MM.1S (cell line): ENCODE data around the gene RPL11.

ENCODE experiments used
- DNase-seq: peaks from one replicate; pipeline ENCODE4 v3.0.0-alpha.2; 2015
- H2AFZ ChIP-seq: fragments of 300-600 bp; sonication (generic); 2 replicates; pipeline ENCODE4 v1.6.0; 2016; ENCODE audit warnings: antibody characterized with exemption, low read length
- H3F3A ChIP-seq: fragments of 300-600 bp; sonication (generic); 2 replicates; pipeline ENCODE4 v1.6.1; 2016; ENCODE audit warnings: mild to moderate bottlenecking, antibody characterized with exemption, low read length, moderate library complexity, mixed read lengths; ENCODE audit not compliant: insufficient read depth
- H3K27ac ChIP-seq: fragments of 300-600 bp; sonication (generic); 2 replicates; pipeline ENCODE4 v1.5.1; 2016; ENCODE audit warnings: mild to moderate bottlenecking, low read length
- H3K27me3 ChIP-seq: fragments of 300-600 bp; sonication (generic); replicated peaks from 2 replicates; pipeline ENCODE4 v1.6.0; 2016; ENCODE audit warnings: low read length; ENCODE audit not compliant: insufficient read depth
- H3K36me3 ChIP-seq: fragments of 300-600 bp; sonication (generic); replicated peaks from 2 replicates; pipeline ENCODE4 v1.6.1; 2016; ENCODE audit warnings: mild to moderate bottlenecking, low read length, mixed read lengths; ENCODE audit not compliant: insufficient read depth
- H3K4me1 ChIP-seq: fragments of 300-600 bp; sonication (generic); 2 replicates; pipeline ENCODE4 v1.6.1; 2016; ENCODE audit warnings: low read length, mixed read lengths
- H3K4me2 ChIP-seq: fragments of 300-600 bp; sonication (generic); 2 replicates; pipeline ENCODE4 v1.6.0; 2016; ENCODE audit warnings: low read depth, low read length
- H3K4me3 ChIP-seq: fragments of 300-600 bp; sonication (generic); 2 replicates; pipeline ENCODE4 v1.5.1; 2016; ENCODE audit warnings: low read length, mixed read lengths
- H3K79me2 ChIP-seq: fragments of 300-600 bp; sonication (generic); 2 replicates; pipeline ENCODE4 v1.6.1; 2016; ENCODE audit warnings: mixed run types, low read length, mixed read lengths
- H3K9ac ChIP-seq: fragments of 300-600 bp; sonication (generic); 2 replicates; pipeline ENCODE4 v1.6.1; 2016; ENCODE audit warnings: low read length, mixed read lengths
- H3K9me2 ChIP-seq: fragments of 300-600 bp; sonication (generic); replicated peaks from 2 replicates; pipeline ENCODE4 v1.6.1; 2016; ENCODE audit warnings: mild to moderate bottlenecking, low read length, mixed read lengths; ENCODE audit not compliant: insufficient read depth
- H3K9me3 ChIP-seq: fragments of 300-600 bp; sonication (generic); replicated peaks from 2 replicates; pipeline ENCODE4 v1.6.1; 2016; ENCODE audit warnings: mild to moderate bottlenecking, low read length, mixed read lengths; ENCODE audit not compliant: insufficient read depth
- H4K20me1 ChIP-seq: fragments of 300-600 bp; sonication (generic); 2 replicates; pipeline ENCODE4 v1.6.1; 2016; ENCODE audit warnings: mild to moderate bottlenecking, low read length, moderate library complexity, mixed read lengths; ENCODE audit not compliant: insufficient read depth
- EZH2 ChIP-seq: fragments of 300-600 bp; sonication (generic); optimal IDR thresholded peaks from 2 replicates; pipeline ENCODE3; 2017; ENCODE audit warnings: low read depth, mild to moderate bottlenecking, antibody characterized with exemption, low read length, mixed read lengths
- EZH2phosphoT487 ChIP-seq: fragments of 300-600 bp; sonication (generic); IDR thresholded peaks from 2 replicates; pipeline ENCODE4 v1.6.1; 2018; ENCODE audit warnings: antibody characterized with exemption, low read length
- TF ChIP-seq, protein P1 (sequence below): fragments of 300-600 bp; sonication (generic); IDR thresholded peaks from 2 replicates; pipeline ENCODE4 v1.5.1; 2016; ENCODE audit warnings: antibody characterized with exemption, low read length, mixed read lengths

Gene RPL11

DNA sequence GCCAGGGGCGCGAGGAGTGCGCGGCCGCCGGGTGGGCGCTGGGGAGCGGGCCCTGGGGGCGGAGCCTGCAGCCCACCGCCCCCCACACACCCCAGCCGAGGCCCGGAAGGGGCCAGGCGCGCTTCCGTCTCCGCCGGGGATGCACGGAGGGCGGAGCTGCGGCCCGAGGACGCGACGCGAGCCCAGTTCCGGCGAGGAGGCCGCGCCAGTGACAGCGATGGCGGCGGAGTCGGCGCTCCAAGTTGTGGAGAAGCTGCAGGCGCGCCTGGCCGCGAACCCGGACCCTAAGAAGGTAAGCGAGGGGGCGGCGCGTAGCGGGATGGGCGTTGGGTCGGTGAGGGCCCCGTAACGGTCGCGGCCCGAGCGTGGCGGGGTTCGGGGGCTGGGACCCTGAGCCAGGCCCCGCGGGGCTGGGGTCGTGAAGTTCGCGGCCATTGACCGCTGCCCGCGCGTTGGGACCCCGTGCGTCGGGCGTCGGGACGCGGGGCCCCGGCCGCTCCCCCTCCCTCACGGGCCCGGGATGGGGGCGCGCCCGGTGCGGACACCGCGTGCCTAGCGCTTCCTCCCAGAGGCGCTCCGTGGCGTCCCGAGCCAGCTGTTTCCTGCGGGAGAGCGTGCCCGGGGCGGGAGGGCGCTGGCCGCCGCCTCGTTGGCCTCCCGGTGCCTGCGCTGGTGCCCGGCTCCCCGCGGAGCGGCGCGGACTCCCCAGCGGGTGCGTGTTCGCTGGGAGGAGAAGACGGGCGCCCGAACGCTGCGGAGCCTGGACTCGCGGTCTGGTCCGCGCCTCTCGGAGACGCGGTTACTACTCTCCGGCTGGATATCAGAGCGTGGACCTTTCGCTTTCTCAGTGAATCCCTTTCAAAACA lies 51.9 kb downstream of the RPL11 start, which contains the start of gene ELOA:
ELOA (plus strand) TSS at position 185 of the 866 bp plus-strand sequence; CDS start at position 218, 33 bp downstream.
- no peaks in the 10 kb centered on the region for H3K4me1 ChIP-seq
- peak within 1 kb of the TSS; percentile 71 for H2AFZ ChIP-seq
- H3K4me2 ChIP-seq, result peak within 1 kb of the TSS; percentile 88
- no peaks in the 10 kb centered on the region for H3K9me3 ChIP-seq
- peak; percentile 81 for DNase-seq
- peak within 1 kb of the TSS; percentile 75 for H3K4me3 ChIP-seq
- H3K9me2 ChIP-seq, result no peaks in the 10 kb centered on the region
- peak within 1 kb of the TSS; percentile 79 for H3K9ac ChIP-seq
- H4K20me1 ChIP-seq, result peaks cover 21% of the 10 kb centered on the region
- peak within 1 kb of the TSS; percentile 44; the same call in 1 of the 2 replicates for H3K27ac ChIP-seq
- H3K27me3 ChIP-seq, result no peaks in the 10 kb centered on the region
- peaks cover 52% of the 10 kb centered on the region for H3K79me2 ChIP-seq
- TF ChIP-seq EZH2 (no peak), EZH2phosphoT487 (no peak)
- TF ChIP-seq, protein P1, sequence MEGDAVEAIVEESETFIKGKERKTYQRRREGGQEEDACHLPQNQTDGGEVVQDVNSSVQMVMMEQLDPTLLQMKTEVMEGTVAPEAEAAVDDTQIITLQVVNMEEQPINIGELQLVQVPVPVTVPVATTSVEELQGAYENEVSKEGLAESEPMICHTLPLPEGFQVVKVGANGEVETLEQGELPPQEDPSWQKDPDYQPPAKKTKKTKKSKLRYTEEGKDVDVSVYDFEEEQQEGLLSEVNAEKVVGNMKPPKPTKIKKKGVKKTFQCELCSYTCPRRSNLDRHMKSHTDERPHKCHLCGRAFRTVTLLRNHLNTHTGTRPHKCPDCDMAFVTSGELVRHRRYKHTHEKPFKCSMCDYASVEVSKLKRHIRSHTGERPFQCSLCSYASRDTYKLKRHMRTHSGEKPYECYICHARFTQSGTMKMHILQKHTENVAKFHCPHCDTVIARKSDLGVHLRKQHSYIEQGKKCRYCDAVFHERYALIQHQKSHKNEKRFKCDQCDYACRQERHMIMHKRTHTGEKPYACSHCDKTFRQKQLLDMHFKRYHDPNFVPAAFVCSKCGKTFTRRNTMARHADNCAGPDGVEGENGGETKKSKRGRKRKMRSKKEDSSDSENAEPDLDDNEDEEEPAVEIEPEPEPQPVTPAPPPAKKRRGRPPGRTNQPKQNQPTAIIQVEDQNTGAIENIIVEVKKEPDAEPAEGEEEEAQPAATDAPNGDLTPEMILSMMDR, result no peak
- no peaks in the 10 kb centered on the region for H3K36me3 ChIP-seq
- H3F3A ChIP-seq, result peaks cover 15% of the 10 kb centered on the region

DNA sequence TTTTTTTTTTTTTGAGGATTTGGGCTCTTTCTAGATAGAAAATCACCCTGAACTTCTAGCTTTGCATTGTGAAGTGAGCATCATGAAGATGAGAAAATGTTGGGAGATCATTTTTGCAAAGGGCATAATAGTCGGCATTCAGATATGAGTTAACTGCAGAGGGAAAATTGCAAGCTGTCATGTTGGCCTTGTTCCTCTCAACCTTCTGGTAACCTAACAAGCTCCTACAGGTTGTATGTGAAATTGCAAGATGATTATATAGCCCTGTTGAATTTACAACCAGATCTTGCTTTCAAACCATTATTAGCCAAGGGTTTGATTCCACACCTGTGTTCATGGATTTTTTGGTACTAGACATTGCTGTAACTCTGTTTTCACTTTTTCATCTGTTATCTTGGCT lies 53.9 kb downstream of the RPL11 start:
- Histone ChIP-seq H3K27me3 (no peaks in the 10 kb centered on the region), H3K79me2 (peaks cover 67% of the 10 kb centered on the region), H3F3A (peaks cover 17% of the 10 kb centered on the region), H3K27ac (no peak overlapping the region), H3K4me3 (peak overlapping the region; percentile 75; the same call in 1 of the 2 replicates), H3K4me1 (no peaks in the 10 kb centered on the region), H3K36me3 (no peaks in the 10 kb centered on the region), H3K9ac (no peak overlapping the region), H3K9me2 (no peaks in the 10 kb centered on the region), H2AFZ (no peak overlapping the region), H3K4me2 (peak overlapping the region; percentile 75), H4K20me1 (peaks cover 21% of the 10 kb centered on the region), H3K9me3 (no peaks in the 10 kb centered on the region)
- no peak for TF ChIP-seq EZH2phosphoT487
- TF ChIP-seq, protein P1, result peak; percentile 45
- DNase-seq, result peak; percentile 71
